Measurements from ENCODE around the gene SIL1.

SIL1 gene

DNA sequence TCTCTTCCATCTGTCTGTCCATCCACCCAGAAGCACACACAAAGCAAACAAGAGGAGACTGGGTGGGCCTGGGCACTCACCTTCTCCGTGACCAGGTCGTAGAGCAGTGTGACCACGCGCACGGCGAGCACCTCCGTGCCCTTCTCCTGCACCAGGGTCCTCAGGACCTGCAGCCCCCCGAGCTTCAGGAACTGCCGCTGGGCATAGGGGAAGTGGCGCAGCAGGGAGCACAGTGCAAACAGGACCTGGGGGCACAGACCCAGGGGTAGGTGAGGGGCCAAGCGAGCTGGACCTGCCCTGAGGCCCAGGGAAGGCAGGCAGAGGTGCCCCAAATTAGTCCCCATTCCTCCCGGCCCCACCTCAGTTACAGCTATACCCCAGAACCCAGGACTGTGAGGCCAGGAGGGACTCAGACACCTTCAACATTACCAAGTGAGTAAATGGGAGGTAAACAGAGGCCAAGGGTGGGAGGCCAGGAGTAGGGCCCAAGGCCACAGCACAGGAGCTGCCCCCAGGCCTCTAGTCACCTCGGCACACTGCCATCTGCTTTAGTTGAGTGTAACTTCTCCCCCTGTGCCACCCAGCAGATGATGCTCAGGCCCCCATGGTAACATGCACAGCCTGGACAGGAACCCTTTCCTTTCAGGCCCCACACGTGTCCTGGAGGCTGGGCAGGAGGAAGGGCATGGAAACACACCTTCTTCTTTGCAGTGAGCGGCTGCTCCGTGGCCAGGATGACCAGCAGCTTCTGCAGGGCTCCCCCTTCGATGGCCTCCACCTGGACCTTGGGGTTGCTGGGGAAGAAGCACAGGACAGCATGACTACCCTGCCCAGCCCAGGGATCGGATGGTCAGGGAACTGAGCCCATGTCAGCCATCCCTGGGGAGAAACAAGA is 246.8 kb downstream of the SIL1 start:
- DNase-seq (ENCODE audit: insufficient read length, low spot score) (no peak), FAIRE-seq (no peak)

DNA sequence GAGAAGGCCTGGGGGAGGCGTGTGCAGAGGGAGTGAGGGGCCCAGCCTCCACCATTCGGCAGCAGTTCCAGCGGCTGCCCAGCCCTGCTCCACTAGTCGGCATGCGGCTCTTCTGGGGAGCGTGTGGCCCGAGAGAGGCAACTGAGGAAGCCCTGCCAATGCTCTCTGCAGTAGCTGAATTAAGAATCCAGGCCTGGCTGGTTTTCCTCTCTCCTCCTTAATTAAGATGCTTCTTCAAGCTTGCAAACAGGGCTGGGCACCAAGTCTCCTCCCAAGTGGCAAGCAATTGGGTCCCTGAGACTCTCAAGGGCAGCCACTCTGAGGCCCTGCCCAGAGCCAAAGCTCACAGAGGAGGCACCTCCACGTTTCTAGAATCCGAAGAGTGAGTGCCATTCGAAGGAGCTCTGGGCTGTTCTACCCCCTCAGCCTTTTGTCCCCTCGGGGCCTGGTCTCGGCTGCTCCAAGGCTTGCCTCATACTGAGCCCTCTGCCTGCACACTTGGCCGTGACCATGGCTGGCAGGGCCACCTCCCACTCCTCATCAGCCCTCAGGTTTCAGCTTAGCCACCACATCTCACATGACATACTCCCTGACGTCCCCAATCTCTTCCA is 247.6 kb downstream of the SIL1 start:
- DNase-seq (ENCODE audit: insufficient read length, low spot score) (no peak), FAIRE-seq (peak; percentile 60)

DNA sequence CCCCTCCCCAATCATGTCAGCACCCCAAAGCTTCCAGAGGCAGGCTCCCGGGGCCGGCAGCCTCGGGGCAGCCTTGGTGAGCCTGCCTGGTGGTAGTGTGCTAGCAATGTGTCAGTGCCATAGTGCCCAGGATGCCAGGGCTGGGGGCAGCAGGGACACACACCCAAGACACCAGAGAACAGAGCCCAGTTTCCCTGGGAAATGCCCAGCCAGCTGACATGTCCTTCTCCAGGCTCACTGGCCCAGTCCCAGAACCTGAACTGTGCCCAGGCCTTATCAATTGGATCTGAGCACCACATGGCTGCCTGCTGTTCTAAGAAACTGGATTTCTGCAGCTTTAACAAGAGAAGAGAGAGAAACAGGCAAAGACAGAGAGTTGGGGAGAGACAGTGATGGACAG is 248.2 kb downstream of the SIL1 start:
- DNase-seq (ENCODE audit: insufficient read length, low spot score), result no peak
- FAIRE-seq, result no peak

DNA sequence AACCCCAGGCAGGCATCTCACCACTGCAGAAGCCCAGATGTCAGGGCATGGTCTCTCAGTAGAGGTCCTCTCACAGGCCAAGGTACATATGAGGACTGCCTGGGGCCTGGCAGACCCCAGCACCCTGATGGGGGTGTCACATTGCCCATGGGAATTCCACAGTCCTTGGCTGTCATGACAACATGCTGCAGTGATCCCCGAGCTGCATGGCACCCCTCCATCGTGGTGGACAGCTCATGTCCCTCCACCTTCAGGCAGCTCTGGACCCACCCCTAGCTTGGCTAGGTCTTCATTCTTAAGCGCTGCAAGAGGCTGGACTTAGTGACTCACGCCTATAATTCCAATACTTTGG is 249.0 kb downstream of the SIL1 start:
- no peak for DNase-seq (ENCODE audit: insufficient read length, low spot score)
- FAIRE-seq, result no peak

DNA sequence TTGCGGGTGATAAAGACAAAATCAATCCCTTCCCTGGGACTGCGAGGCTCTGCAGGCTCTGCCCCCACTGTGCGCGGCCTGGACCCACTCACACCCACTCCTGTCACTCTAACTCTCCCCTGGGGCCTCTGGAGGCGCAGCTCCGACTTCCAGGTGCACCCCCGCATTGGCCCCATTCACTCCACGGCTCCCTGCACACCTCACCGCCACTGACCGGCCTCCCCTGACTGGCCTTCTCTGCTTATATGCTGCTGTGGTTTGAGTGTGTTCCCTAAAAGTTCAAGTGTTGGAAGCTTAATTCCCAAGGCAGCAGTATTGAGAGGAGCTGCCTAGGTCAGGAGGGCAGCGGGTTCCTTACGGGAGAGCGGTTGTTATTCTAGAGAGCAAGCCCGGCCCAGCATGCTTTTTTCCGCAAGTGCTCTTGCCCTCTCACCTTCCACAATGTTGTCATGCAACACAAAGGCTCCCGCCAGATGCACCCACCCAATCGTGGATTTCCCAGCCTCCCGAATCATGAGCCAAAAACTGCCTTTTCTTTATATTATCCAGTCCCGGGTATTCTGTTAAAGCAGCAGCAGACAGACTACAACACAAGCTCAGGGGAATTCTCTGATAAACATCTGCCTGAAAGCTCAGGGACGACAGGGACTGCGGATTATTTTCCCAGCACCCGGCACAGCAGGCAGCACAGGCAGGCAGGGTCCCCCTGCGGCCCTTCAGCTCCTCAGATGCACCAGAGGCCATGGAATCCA is 249.5 kb downstream of the SIL1 start:
- DNase-seq (ENCODE audit: insufficient read length, low spot score) (no peak), FAIRE-seq (no peak)

DNA sequence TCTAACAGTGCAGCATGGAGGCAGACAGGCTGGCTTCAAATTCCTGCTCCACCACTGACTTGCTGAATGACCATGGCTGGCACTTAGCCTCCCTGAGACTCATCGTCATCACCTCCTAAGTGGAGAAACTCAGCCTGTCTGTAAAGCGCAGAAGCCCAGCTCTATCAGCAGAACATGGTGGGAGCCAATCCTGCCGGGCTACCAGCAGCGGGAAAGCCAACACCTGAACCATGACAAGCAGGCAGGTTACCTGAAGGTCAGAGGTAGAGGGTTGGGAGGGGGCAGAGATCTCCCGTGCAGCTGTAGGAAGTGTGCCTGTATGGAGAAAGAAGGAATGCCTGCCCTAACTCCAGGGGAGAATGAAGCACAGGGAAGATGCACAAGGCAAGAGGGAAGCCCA is 250.4 kb downstream of the SIL1 start:
- DNase-seq (ENCODE audit: insufficient read length, low spot score), result no peak
- FAIRE-seq, result no peak

DNA sequence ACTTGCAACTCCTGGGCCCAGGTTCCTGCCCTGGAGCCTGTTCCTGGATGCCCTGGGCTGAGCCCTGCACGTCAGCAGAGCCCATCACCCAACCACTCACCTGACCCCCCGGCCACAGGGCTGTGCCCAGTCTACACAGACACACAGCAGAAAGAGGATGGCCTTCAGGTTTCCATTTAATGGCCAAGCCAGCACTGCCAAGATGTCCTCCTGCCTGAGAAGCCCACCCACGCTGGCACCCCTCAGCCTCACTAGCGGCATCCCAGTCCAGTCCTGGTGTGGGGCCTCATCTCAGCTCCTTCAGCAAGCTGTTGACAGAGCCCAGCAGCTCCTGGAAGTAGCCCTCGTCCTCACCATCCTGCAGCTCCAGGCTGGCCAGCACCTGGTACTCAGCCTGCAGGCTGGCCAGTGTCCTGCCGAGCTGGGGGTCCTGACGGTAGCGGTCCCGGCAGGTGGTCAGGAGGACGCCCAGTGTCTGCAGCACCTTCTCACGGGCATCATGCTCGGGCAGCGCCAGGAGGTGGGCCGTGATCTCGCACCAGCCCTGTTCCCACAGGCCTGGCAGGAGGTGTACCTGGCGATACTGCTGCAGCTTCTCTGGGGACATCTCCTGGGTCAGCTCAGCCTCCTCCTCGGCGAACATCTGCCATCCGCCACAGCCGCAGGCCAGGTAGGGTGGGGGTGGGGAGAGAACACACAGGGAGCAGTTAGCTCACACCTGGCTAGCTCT is 251.2 kb downstream of the SIL1 start:
- FAIRE-seq (no peak), DNase-seq (ENCODE audit: insufficient read length, low spot score) (no peak)

DNA sequence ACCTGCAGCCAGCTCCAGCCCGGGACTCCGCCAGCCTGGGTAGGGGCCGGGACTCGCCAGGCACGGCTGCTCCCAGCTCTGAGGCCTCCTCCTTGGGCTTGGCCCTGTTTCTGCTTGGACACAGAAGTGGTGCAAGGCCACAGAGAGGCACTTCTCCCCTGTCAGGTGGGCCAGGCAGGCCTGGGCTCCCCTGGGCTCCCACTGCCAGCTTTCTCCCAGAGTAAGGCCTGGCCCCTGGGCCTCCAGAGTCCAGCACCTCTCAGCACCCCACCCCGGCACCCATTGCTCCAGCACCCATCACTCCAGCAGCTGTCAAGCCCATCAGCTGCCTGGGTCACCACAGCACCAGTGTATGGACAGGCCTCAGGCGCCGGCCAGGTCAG is 251.9 kb downstream of the SIL1 start:
- FAIRE-seq (no peak), DNase-seq (ENCODE audit: insufficient read length, low spot score) (no peak)

DNA sequence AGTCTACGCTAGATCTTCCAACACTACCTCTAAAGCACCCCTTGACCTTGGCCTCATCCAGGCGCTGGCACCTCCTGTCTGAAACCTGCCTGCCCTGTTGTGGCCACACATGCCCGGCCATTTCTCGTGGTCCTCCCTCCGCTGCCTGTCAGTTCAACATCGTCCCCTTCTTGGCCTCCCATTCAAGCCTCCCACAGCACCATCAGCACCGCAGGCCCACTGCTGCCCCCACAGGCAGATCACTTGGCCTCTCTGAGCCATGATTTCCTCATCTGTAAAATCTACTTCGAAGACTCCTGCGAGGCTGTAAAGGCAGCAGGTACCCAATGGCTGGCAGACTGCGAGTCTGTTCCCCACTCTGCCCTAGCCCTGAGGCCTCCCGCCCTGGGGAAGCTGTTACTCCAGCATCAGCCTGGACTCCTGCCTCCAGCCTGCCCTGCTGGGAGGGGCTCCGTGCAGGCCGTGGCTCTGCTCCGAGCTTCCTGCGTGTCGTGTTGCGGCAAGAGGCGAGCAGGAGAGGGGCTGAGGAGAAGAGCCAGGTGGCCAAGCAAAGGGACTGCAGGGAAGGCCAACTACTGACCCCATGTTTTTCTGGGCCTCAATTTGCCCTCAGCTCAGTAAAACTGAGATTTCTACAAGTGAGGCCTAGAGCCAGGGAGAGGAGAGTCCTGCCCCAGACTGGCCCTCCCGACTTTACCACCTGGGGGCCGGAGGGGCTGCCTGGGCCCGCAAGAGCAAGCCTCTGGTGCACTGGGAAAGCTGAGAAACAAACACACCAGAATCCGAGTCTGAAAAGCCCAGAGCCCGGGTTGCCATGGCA is 252.5 kb downstream of the SIL1 start:
- no peak for DNase-seq (ENCODE audit: insufficient read length, low spot score)
- no peak for FAIRE-seq

DNA sequence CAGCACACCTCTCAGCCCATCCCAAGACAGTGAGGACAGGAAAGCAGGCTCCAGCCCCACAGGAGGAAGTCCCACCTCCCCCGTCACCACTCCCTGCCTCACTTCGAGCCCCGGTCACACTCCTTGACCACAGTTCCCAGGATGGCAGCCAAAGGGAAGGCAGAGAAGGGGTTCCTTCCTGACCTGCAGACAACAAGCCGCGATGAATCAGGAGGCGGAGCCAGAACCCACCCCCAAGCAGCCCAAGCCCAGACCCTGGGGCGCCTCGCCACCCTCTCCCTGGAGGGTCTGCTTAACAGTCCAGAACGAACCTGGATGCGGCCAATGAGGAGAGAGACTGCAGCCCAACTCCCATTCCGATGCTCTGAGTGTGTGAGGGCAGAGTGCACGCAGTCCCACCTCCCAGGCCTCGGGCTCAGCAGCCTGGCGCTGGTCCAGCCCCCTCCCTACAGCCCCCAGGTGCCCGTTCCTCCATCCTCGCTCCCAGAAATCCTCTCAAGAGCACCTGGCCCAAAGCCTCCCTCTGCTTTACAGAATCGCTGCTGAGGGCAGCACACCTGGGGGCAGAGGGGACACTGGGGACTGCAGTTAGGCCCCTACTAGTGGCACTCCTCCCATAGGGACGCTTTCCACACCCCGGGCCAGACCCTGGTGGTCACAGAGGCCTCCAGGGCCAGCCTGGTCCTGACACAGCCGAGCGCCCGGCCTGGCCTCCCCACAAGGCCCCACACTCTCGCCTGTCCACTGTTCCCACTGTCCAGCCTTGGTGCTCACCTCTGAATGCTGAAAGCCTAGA is 253.4 kb downstream of the SIL1 start:
- DNase-seq (ENCODE audit: insufficient read length, low spot score) (no peak), FAIRE-seq (no peak)

DNA sequence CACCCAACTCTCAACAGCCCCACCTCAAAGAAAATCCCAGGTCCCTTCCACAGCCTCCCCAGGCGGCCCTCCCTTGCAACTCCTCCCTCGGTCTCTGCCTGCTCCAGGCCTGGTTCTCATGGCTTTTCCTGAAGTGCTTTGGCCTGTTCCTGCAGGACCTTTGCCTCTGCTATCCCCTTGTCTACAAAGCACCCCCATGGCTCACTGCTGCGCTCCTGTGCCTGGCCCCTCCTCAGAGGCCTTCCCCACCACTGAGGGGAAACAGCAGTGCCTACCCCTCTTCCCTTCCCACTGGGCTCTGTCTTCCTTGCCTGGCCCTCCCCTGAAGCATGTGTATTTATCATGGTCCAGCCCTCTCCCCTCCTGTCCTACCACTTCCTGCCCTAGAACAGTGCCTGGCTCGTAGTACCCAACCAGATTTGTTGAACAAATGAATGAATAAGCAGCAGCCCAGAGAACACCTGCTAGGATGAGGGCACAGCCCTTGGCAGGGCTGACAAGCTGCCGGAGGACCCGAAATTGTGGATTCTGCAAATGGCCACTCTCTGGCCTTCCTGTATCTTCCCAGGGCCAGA is 254.5 kb downstream of the SIL1 start:
- DNase-seq (ENCODE audit: insufficient read length, low spot score), result no peak
- no peak for FAIRE-seq

DNA sequence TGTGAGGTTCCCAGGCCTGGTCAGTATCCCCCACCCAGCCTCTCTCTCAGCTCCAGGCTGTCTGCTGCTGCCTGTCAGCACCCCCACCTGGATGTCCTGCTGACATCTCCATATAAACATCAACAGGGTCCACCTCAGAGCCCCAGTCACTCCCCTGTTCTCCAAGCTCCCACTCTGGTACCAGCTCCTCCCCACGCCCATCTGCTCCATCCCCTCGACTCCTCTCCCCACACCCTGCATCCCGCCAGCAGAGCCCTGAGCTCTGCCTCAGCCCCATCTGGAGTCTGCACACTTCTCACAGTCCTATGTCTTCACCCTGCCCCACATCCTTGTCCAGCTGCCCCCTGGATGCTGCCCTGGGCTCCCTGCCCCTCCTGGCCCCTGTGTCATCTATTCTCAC is 255.3 kb downstream of the SIL1 start:
- no peak for DNase-seq (ENCODE audit: insufficient read length, low spot score)
- no peak for FAIRE-seq

DNA sequence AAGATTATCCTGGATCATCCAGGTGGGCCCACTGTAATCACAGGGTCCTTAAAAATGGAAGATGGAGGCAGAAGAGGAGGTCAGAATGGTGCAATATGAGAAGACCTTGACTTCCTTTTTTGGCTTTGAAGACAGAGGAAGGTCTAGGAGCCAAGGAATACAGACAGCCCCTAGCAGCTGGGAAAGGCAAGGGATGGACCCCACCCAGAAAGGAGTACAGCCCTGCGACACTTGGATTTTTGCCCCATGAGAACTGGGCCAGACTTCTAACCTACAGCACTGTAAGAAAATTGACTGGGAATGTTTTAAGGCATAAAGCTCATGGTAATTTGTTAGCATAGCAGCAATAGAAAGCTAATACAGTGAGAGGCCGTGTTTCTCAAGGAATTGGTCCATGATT is 256.1 kb downstream of the SIL1 start:
- FAIRE-seq (no peak), DNase-seq (ENCODE audit: insufficient read length, low spot score) (no peak)

DNA sequence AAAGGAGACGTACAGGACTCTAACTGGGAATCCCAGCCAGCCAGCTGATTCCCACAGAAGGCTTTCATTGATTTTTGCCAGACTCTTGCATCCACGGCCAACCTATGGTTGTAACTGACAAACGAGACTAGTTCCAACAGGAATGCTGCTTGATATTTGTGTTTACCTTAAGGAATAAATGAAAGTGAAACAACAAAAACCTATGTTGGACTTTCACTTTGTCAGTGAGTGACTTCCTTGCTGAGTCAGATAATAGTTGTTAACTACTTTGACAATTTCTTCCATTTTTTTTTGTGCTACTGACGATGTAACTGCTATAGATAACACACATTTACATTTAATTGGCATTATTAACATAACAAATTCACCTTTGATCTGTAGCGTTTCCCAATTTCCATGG is 259.6 kb downstream of the SIL1 start:
- DNase-seq (ENCODE audit: insufficient read length, low spot score) (no peak), FAIRE-seq (no peak)

DNA sequence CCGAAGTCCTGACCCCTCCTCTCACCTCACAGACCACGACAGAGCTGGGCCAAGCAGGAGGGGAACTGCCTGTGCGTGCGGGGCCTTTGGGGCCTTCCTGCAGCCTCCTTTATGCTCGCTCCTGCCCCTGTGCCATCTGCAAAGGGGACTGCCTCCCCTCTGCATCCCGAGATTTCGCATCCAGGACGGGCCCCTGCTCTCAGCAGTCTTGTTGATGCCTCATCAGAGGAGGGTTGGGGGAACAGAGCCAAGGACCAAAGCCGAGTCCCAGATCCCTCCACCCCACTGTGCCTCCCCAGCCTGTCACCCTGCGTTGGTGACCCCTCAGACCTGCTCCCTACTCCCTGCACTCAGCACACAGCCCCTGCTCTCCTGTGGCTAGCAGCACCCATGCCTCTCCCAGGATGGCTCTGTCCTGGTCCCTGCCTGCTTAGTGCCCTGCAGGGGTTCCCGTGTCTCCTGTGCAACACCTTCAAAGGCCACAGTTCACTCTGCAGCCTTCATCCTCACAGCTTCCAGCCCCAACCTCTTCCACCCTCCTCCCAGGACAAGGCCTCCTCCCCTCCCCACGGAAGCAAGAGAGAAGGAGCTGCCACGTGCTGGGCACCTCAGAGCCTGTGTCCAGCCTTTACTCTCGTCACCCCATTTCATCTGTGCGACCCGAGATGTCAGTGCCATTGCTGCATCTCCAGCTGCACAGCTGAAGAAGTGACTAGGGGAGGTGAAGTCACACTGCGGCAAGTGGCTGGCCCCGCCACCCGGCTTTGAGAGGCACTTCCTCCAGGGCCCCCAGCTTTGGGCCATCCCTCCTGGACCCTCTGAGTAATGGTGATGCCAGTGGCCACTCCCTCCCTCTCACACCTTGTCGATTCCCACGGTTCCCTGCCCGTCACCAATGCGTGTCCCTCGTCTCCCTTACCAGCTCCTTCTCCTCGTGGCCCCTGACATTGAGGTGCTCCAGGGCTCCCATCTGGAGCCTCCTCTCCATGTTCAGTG is 260.5 kb downstream of the SIL1 start:
- no peak for DNase-seq (ENCODE audit: insufficient read length, low spot score)
- peak; percentile 63 for FAIRE-seq

DNA sequence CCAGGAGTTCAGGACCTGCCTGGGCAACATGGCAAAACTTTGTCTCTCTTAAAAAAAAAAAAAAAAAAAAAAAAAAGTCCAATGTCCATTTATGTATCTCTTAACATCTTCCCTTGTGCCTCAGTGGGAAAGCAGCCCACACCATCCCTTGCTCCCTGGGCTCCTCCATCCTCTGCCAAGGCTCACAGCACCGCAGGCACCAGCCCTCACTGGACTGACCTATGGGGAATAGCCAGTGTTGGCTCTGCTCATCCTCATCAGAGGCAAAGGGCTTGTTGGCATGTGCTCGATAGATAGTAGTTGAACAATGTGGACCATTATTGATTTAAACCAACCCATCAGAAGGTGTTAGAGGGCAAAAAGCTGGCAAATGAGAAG is 261.2 kb downstream of the SIL1 start:
- FAIRE-seq (no peak), DNase-seq (ENCODE audit: insufficient read length, low spot score) (no peak)

DNA sequence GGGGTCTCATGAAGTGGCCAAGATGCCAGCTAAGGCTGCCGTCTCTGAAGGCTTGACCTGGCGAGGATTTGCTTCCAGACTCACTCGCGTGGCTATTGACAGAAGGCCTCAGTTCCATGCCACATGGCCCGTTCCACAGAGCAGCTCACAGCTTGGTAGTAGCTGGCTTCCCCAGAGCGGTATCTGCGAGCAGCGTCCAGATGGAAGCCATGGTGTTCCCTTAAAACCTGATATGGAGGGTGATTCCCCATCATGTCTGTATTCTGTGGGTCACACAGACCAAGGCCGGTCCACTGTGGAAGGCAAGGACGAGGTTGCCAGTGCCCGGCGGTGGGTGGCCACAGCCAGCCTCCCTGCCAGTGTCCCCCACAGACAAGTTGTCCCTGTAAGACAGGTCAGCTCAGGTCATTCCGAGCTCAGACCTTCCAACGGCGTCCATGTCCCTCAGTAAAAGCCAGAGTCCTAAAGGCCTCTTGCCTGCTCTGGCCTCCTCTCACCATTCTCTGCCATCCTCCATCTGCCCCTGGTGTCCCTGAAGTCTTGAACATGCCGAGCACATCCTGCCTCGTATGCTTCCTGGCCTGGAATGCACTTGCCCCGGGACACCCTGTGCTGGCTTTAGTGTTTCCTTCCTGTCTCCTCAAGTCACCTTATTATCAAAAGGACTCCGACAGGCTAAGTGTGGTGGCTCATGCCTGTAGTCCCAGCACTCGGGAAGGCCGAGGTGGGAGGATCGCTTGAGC is 261.8 kb downstream of the SIL1 start:
- DNase-seq (ENCODE audit: insufficient read length, low spot score), result no peak
- no peak for FAIRE-seq

Data from HTR-8/SVneo (cell line).